HCT116 (cell line): ENCODE results near the gene SPACA1. TPM values are rescaled to one million over a fixed set of nuclear protein-coding genes. Genes with fewer than 3 reads are reported as not detected.

Experiments used
- ATAC-seq: fragments of 200-7000 bp; cut with Tn5 transposase; 2 replicates; pipeline ENCODE4 v1.9.1; 2020; ENCODE audit warnings: mild to moderate bottlenecking, moderate library complexity
- BruUV-seq: library from RNA; stranded (reverse); fragments of 400-500 nt; replicated peaks from 2 replicates; lab custom pipeline; 2021; lab: Mats Ljungman, UMichigan
- CTCF ChIA-PET: fragments of 300-600 bp; sonication (Branson Sonifier 250); formaldehyde crosslinking; loops from one replicate; lab custom pipeline; 2021; ENCODE audit warnings: antibody characterized with exemption; lab: Charles Lee
- POLR2A ChIA-PET: fragments of 300-600, 350-600 bp; sonication (Branson Sonifier 250); formaldehyde crosslinking; loops from one replicate; lab custom pipeline; 2021; ENCODE audit warnings: antibody characterized with exemption; lab: Charles Lee
- RAD21 ChIA-PET, 2 experiments: fragments of 300-600 bp; sonication (Branson Sonifier 250); formaldehyde crosslinking; loops; one replicate each; lab custom pipeline; 2023; ENCODE audit warnings: low total read pairs in 2 of 2; ENCODE audit not compliant: uncharacterized antibody in 2 of 2, unreplicated experiment in 2 of 2, low non-redundant PET in 1 of 2; lab: Charles Lee
- DNase-seq: peaks from one replicate; pipeline ENCODE4 v3.0.0-alpha.2; 2010; ENCODE audit warnings: low read depth, low spot score
- H2AFZ ChIP-seq: fragments of 200-600 bp; shearing (Covaris generic), sonication (generic); 2 replicates; pipeline ENCODE4 v1.6.1; 2017; ENCODE audit warnings: low read depth, mixed run types, mixed read lengths, antibody characterized with exemption, low read length; ENCODE audit not compliant: poor library complexity, severe bottlenecking
- H3K27ac ChIP-seq: 2 replicates; pipeline ENCODE4 v1.5.1; 2012; ENCODE audit warnings: low read depth, low read length
- H3K27me3 ChIP-seq: fragments of 200-600 bp; sonication (generic); 2 replicates; pipeline ENCODE4 v1.6.1; 2016; ENCODE audit warnings: mixed run types, low read length, mixed read lengths; ENCODE audit not compliant: insufficient read depth
- H3K36me3 ChIP-seq, 2 experiments: fragments of 200-500 bp in 1 of 2; fragments of 200-600 bp in 1 of 2; sonication (Bioruptor generic) in 1 of 2; sonication (generic) in 1 of 2; 2 replicates each; pipeline versions ENCODE4 v1.5.1 to v1.6.1; 2014 to 2016; ENCODE audit warnings: low read length in 2 of 2, inconsistent platforms in 1 of 2, mixed read lengths in 1 of 2, mixed run types in 1 of 2; ENCODE audit not compliant: insufficient read depth in 2 of 2, control insufficient read depth in 1 of 2
- H3K4me1 ChIP-seq, 2 experiments: fragments of 200-600 bp in 1 of 2; sonication (generic) in 1 of 2; 2 replicates each; pipeline versions ENCODE4 v1.5.1 to v1.6.1; 2012 to 2017; ENCODE audit warnings: low read length in 2 of 2, inconsistent platforms in 1 of 2, mild to moderate bottlenecking in 1 of 2, mixed read lengths in 1 of 2, mixed run types in 1 of 2, moderate library complexity in 1 of 2; ENCODE audit not compliant: insufficient read depth in 2 of 2, control insufficient read depth in 1 of 2
- H3K4me2 ChIP-seq: fragments of 200-600 bp; sonication (generic); 2 replicates; pipeline ENCODE4 v1.6.1; 2017; ENCODE audit warnings: mixed run types, low read length, mixed read lengths
- H3K4me3 ChIP-seq, 2 experiments: fragments of 200-600 bp in 1 of 2; sonication (generic) in 1 of 2; replicated peaks in 1 of 2; 2 replicates each; pipeline ENCODE4 v1.5.1; 2011 to 2016; ENCODE audit warnings: low read length in 2 of 2, control low read depth in 1 of 2, low read depth in 1 of 2, mild to moderate bottlenecking in 1 of 2, mixed read lengths in 1 of 2, mixed run types in 1 of 2
- H3K79me2 ChIP-seq: fragments of 200-600 bp; sonication (generic); 2 replicates; pipeline ENCODE4 v1.6.1; 2017; ENCODE audit warnings: mild to moderate bottlenecking, mixed run types, low read length, moderate library complexity, mixed read lengths; ENCODE audit not compliant: insufficient read depth
- H3K9ac ChIP-seq: fragments of 200-600 bp; sonication (generic); 2 replicates; pipeline ENCODE4 v1.6.1; 2016; ENCODE audit warnings: low read length, mixed read lengths
- H3K9me2 ChIP-seq: fragments of 200-600 bp; sonication (generic), shearing (Covaris generic); 2 replicates; pipeline ENCODE4 v1.6.1; 2017; ENCODE audit warnings: mixed run types, mild to moderate bottlenecking, moderate library complexity; ENCODE audit not compliant: insufficient read depth
- H3K9me3 ChIP-seq, 2 experiments: fragments of 200-500 bp in 1 of 2; fragments of 200-600 bp in 1 of 2; sonication (Bioruptor generic) in 1 of 2; sonication (generic) in 1 of 2; 2 replicates each; pipeline ENCODE4 v1.6.1; 2014 to 2017; ENCODE audit warnings: low read length in 2 of 2, mixed read lengths in 2 of 2, inconsistent platforms in 1 of 2, low read depth in 1 of 2, mild to moderate bottlenecking in 1 of 2, mixed run types in 1 of 2, moderate library complexity in 1 of 2; ENCODE audit not compliant: control insufficient read depth in 1 of 2, insufficient read depth in 1 of 2
- H4K20me1 ChIP-seq: fragments of 200-600 bp; sonication (generic), shearing (Covaris generic); 2 replicates; pipeline ENCODE4 v1.6.1; 2017; ENCODE audit warnings: mixed run types, mild to moderate bottlenecking, moderate library complexity; ENCODE audit not compliant: insufficient read depth
- CBX3 ChIP-seq: IDR thresholded peaks from 2 replicates; pipeline ENCODE4 v1.6.1; 2012; ENCODE audit warnings: low read depth
- CEBPB ChIP-seq: IDR thresholded peaks from 2 replicates; pipeline ENCODE4 v1.6.1; 2012; ENCODE audit warnings: low read depth
- ELF1 ChIP-seq: IDR thresholded peaks from 2 replicates; pipeline ENCODE4 v1.6.1; 2012; ENCODE audit warnings: low read depth, borderline replicate concordance
- EZH2 ChIP-seq: fragments of 200-600 bp; sonication (generic); IDR thresholded peaks from 2 replicates; pipeline ENCODE4 v1.6.1; 2017; ENCODE audit warnings: antibody characterized with exemption, mixed run types
- EZH2phosphoT487 ChIP-seq: fragments of 200-600 bp; IDR thresholded peaks from 2 replicates; pipeline ENCODE4 v1.6.1; 2018; ENCODE audit warnings: antibody characterized with exemption, borderline replicate concordance
- JUND ChIP-seq: IDR thresholded peaks from 2 replicates; pipeline ENCODE4 v1.6.1; 2012
- POLR2A ChIP-seq: IDR thresholded peaks from 2 replicates; pipeline ENCODE4 v1.7.0; 2011; ENCODE audit warnings: borderline replicate concordance; ENCODE audit not compliant: insufficient read depth, insufficient read length; ENCODE audit errors: extremely low read depth
- RAD21 ChIP-seq: IDR thresholded peaks from 2 replicates; pipeline ENCODE4 v1.6.1; 2012; ENCODE audit warnings: low read depth, mild to moderate bottlenecking
- SP1 ChIP-seq: IDR thresholded peaks from 2 replicates; pipeline ENCODE4 v1.6.1; 2012; ENCODE audit warnings: low read depth
- TCF7L2 ChIP-seq: IDR thresholded peaks from 2 replicates; pipeline ENCODE4 v1.7.0; 2011; ENCODE audit warnings: borderline replicate concordance, inconsistent platforms; ENCODE audit not compliant: insufficient read depth, insufficient read length; ENCODE audit errors: extremely low read depth
- intact Hi-C: fragments of 100-400 bp; cut with micrococcal nuclease; formaldehyde crosslinking; loops from 2 replicates; pipeline ENCODE4 v1.10.0; 2022
- total RNA-seq: library from RNA; stranded (reverse); gene quantifications from one replicate; pipeline ENCODE4 v1.2.1, GENCODE V29; 2021; ENCODE audit not compliant: unreplicated experiment
- TF ChIP-seq, protein P1 (sequence below): IDR thresholded peaks from 2 replicates; pipeline ENCODE4 v1.6.1; 2012
- TF ChIP-seq, protein P2 (sequence below), 3 experiments: fragments of 200-600 bp in 1 of 3; sonication (generic) in 1 of 3; IDR thresholded peaks in 2 of 3; conservative IDR thresholded peaks in 1 of 3; 2 replicates each; pipeline ENCODE4 v1.5.1; 2012 to 2017; ENCODE audit warnings: low read depth in 2 of 3, low read length in 2 of 3, antibody characterized with exemption in 1 of 3, borderline replicate concordance in 1 of 3, control low read depth in 1 of 3, mild to moderate bottlenecking in 1 of 3, mixed read lengths in 1 of 3, mixed run types in 1 of 3, moderate library complexity in 1 of 3; ENCODE audit not compliant: insufficient read depth in 1 of 3
- TF ChIP-seq, protein P3 (sequence below): IDR thresholded peaks from 2 replicates; pipeline ENCODE4 v1.6.1; 2012

SPACA1 gene
- total RNA-seq, 1 experiment from 2014 or later: not detected

DNA sequence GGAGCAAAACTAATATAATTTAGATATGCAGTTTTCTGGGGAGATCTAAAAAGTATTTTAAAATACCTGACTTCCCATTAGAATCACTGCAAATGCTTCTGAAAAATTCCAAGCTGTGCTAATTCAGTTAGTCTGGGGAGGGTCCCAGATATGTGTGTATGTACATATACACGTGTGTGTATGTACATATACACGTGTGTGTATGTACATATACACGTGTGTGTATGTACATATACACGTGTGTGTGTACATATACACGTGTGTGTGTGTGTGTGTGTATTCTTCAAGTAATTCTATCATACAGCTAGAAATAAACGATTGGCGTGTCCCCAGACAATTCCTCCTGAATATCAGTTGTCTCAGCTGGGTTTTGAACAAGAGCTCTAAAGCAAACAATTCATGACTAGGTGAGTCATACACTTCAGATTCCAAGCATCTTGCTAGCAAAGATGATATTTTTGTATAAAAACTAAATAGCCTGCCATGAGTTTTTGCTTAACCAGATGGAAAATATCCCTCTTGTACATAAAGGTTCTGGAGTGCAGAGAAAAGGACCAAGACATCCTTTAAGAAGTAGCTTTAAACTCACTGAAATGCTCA is 58.2 kb downstream of the SPACA1 start:
- RAD21 ChIA-PET: no interaction called here
- CTCF ChIA-PET: no interaction called here
- Histone ChIP-seq H3K9ac (no peak overlapping the region), H3K4me2 (no peak overlapping the region), H3K27me3 (peaks cover 20% of the 10 kb centered on the region), H2AFZ (no peak overlapping the region), H3K4me3 (no peak overlapping the region), H3K4me1 (no peaks in the 10 kb centered on the region), H3K9me3 (no peaks in the 10 kb centered on the region), H3K9me2 (no peaks in the 10 kb centered on the region), H3K36me3 (no peaks in the 10 kb centered on the region), H3K79me2 (no peaks in the 10 kb centered on the region), H3K27ac (no peak overlapping the region), H4K20me1 (no peaks in the 10 kb centered on the region)
- DNase-seq (no peak), ATAC-seq (no peak)
- TF ChIP-seq CBX3: no peak
- no peak for TF ChIP-seq JUND
- TF ChIP-seq, protein P1, sequence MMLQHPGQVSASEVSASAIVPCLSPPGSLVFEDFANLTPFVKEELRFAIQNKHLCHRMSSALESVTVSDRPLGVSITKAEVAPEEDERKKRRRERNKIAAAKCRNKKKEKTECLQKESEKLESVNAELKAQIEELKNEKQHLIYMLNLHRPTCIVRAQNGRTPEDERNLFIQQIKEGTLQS: no peak
- no peak for TF ChIP-seq ELF1
- no peak for TF ChIP-seq RAD21
- TF ChIP-seq EZH2phosphoT487: no peak
- TF ChIP-seq EZH2: no peak
- no peak for TF ChIP-seq TCF7L2
- TF ChIP-seq CEBPB: no peak
- TF ChIP-seq, protein P2, sequence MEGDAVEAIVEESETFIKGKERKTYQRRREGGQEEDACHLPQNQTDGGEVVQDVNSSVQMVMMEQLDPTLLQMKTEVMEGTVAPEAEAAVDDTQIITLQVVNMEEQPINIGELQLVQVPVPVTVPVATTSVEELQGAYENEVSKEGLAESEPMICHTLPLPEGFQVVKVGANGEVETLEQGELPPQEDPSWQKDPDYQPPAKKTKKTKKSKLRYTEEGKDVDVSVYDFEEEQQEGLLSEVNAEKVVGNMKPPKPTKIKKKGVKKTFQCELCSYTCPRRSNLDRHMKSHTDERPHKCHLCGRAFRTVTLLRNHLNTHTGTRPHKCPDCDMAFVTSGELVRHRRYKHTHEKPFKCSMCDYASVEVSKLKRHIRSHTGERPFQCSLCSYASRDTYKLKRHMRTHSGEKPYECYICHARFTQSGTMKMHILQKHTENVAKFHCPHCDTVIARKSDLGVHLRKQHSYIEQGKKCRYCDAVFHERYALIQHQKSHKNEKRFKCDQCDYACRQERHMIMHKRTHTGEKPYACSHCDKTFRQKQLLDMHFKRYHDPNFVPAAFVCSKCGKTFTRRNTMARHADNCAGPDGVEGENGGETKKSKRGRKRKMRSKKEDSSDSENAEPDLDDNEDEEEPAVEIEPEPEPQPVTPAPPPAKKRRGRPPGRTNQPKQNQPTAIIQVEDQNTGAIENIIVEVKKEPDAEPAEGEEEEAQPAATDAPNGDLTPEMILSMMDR (IDR thresholded peaks at IDR 0.05 in 2 of 3, conservative IDR thresholded peaks at IDR 0.05 in 1 of 3; ENCODE audit: borderline replicate concordance in 1 of 3, insufficient read depth in 1 of 3, low read depth in 2 of 3, low read length in 2 of 3): no peak
- no peak for TF ChIP-seq POLR2A
- TF ChIP-seq, protein P3, sequence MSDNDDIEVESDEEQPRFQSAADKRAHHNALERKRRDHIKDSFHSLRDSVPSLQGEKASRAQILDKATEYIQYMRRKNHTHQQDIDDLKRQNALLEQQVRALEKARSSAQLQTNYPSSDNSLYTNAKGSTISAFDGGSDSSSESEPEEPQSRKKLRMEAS: no peak
- no peak for TF ChIP-seq SP1
- BruUV-seq: no TSS peak
- POLR2A ChIA-PET: no interaction called here
- intact Hi-C loops: no loop called here
